Metanephros (tissue), 2 donors: ENCODE data around the gene OR51B5. TPM values are rescaled to one million over a fixed set of nuclear protein-coding genes. Genes with fewer than 3 reads are reported as not detected.

Experiments used
- small RNA-seq: library from RNA; depleted of rRNA; stranded (forward); fragments of <200 nt; gene quantifications from one replicate; pipeline ENCODE3, GENCODE V24; 2014; ENCODE audit warnings: low replicate concordance
- total RNA-seq: library from RNA; depleted of rRNA; stranded (reverse); fragments of >200 nt; gene quantifications from one replicate; pipeline ENCODE4 v1.2.3, GENCODE V29; 2014

The OR51B5 gene
- total RNA-seq: 2.3 TPM

DNA sequence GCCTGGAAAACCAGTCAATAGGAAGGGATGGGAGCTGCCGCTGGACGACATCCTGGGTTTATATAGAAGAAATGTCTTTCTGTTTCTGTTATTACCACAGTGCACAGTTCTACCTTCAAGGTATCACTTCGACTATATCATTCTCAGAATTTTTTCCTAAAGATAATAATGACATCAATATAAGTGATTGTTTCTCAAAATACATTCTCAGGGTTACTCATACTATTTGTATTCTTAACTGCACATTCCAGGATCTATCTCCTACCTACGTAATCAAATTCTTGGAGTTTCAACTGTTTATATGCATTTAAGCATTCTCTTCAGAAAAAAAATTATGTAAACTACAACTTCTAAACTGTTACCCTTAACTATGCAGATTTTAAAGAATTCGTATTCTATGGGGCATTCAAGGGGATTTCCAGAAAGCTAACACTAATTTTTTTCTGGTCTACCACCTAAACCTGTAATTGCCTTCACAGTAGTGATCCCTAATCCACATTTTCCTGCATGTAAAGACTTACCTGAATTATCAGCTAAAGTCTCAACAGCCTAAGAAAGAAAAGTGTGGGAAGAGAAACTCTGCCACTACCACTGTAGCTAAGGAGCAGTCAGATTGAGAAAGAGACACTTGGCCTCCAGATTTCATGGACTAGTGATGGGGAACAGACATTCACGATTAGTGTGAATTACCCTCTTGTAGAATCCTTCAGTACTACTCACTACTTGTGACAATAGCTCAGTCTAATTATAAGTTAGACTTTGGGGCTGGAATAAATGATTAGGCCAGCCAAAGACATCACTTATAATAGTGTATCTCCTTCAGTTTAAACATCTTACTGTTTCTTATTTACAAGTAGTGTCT, at the start of gene OR51B5:
Gene OR51B5 (minus strand): TSS at position 51 of the 862 bp plus-strand sequence. CDS start 0 bp downstream, at position 51.

DNA sequence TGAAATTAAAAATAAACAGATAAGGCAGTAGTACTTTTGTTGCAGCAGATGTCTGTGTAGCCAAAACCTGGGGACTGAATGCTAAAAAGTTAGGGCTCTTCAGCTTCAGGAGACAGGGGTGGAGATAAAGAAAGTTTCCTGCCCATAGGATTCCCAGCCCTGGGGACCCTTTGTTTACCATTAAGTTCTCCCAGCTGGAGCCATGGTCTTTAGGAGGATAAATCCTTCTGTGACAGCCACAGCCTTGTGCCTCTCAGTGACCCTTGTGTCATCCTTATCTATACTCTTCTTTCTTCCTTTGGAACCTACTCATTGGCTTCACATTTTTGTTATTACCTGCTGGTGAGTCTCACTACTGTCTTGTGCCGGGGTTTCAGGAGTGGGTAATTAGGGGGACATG, 40.3 kb upstream of the OR51B5 start, which contains the start of gene OR51M1:
Gene OR51M1 (plus strand): TSS at position 237 of the 400 bp plus-strand sequence. CDS start 5,587 bp downstream, outside the sequence.

GRCh38 chr11:5351208-5351607, 7.9 kb upstream of the OR51B5 start, which contains the start of gene OR51B6:
TSS of gene OR51B6 (plus strand) at chr11:5351508. CDS start at chr11:5351508, 0 bp downstream.

GRCh38 chr11:5324197-5324596, 19.1 kb downstream of the OR51B5 start, which contains the start of gene OR51B2:
TSS of gene OR51B2 (minus strand) at chr11:5324297. CDS start at chr11:5324297, 0 bp downstream.

GRCh38 chr11:5301846-5302245, 41.5 kb downstream of the OR51B5 start, which contains the start of gene OR51B4:
TSS of gene OR51B4 (minus strand) at chr11:5301946. CDS start at chr11:5301946, 0 bp downstream.

Small RNA genes within 50 kb of the gene (small RNA-seq; reads per million reads assigned to genes)
- not detected for gene AC104389.3

Other genes starting within 250 kb of the OR51B5 start
- gene OR52A5, start 205.2 kb downstream of the OR51B5 start, total RNA-seq: not detected
- not detected for gene OR52A1, start 188.8 kb downstream of the OR51B5 start, total RNA-seq
- gene OR51V1, start 142.8 kb downstream of the OR51B5 start, total RNA-seq: not detected
- gene HBB, start 116.5 kb downstream of the OR51B5 start, total RNA-seq: 1,761 TPM
- gene HBD, start 109.0 kb downstream of the OR51B5 start, total RNA-seq: 1.3 TPM
- 65.3 TPM for gene HBG1, start 93.7 kb downstream of the OR51B5 start, total RNA-seq
- gene HBG2, start 88.7 kb downstream of the OR51B5 start, total RNA-seq: 14,762 TPM
- gene HBE1, start 73.6 kb downstream of the OR51B5 start, total RNA-seq: 23.8 TPM
- 1.5 TPM for gene OR51B4, start 41.6 kb downstream of the OR51B5 start, total RNA-seq
- 0.47 TPM for gene OR51B2, start 19.2 kb downstream of the OR51B5 start, total RNA-seq
- gene OR51B6, start 8.0 kb upstream of the OR51B5 start, total RNA-seq: not detected
- gene OR51M1, start 40.3 kb upstream of the OR51B5 start, total RNA-seq: not detected
- not detected for gene OR51Q1, start 78.6 kb upstream of the OR51B5 start, total RNA-seq
- 0.64 TPM for gene OR51I1, start 98.0 kb upstream of the OR51B5 start, total RNA-seq
- not detected for gene OR51I2, start 105.8 kb upstream of the OR51B5 start, total RNA-seq
- gene OR52D1, start 145.2 kb upstream of the OR51B5 start, total RNA-seq: not detected
- gene UBQLN3, start 166.4 kb upstream of the OR51B5 start, total RNA-seq: 0.82 TPM
- gene UBQLNL, start 173.2 kb upstream of the OR51B5 start, total RNA-seq: 1.5 TPM
- 2.3 TPM for gene OR52H1, start 205.0 kb upstream of the OR51B5 start, total RNA-seq
- not detected for gene OR52B6, start 237.4 kb upstream of the OR51B5 start, total RNA-seq